MM.1S (cell line): ENCODE measurements around the gene PTPRK.

ENCODE experiments used
- CTCF ChIP-seq: fragments of 300-600 bp; sonication (generic); IDR thresholded peaks from 2 replicates; pipeline ENCODE4 v1.5.1; 2016; ENCODE audit warnings: antibody characterized with exemption, low read length, mixed read lengths
- EZH2 ChIP-seq: fragments of 300-600 bp; sonication (generic); optimal IDR thresholded peaks from 2 replicates; pipeline ENCODE3; 2017; ENCODE audit warnings: low read depth, mild to moderate bottlenecking, antibody characterized with exemption, low read length, mixed read lengths

- TF ChIP-seq CTCF = no peak
- no peak for TF ChIP-seq EZH2
Measured at GRCh38 chr6:128512296-128512695, 8.1 kb downstream of the PTPRK start.
